Regular cardiac myocyte (primary cell): ENCODE results near the gene CHST4. TPM values are rescaled to one million over a fixed set of nuclear protein-coding genes. Genes with fewer than 3 reads are reported as not detected.

Experiments
- total RNA-seq: library from RNA; depleted of rRNA; stranded (reverse); fragments of >200 nt; gene quantifications from 2 replicates; pipeline ENCODE4 v1.2.3, GENCODE V29; 2014

The CHST4 gene
- total RNA-seq = not detected in 2 replicates

DNA sequence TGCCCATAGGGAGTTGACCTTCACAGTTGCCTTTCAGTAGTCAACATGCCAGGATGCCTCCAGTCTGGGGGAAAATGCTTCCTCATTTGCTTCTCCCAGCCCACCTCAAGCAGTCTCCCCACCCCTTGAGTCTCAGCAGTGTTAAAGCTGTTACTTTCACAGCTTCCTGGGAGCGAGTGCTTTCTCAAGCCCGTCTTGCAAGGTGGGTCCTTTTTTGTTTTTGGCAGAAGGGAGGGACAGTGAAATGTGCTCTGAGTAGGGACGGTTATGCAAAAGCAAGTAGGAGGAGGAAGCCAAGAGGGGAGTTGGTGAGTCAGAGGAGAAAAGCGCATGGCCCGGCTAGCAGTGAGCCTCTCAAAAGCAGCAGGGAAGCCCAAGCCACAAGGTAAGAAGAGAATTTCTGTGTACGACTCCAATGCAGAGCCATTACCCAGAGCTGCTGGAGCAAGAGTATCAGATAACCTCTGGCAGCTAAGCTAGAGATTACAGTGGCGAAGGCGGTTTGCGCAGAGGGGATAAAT, at the start of gene CHST4:
TSS of gene CHST4 (plus strand) at position 316 of the 521 bp plus-strand sequence. CDS start 10,252 bp downstream, outside the sequence.

DNA sequence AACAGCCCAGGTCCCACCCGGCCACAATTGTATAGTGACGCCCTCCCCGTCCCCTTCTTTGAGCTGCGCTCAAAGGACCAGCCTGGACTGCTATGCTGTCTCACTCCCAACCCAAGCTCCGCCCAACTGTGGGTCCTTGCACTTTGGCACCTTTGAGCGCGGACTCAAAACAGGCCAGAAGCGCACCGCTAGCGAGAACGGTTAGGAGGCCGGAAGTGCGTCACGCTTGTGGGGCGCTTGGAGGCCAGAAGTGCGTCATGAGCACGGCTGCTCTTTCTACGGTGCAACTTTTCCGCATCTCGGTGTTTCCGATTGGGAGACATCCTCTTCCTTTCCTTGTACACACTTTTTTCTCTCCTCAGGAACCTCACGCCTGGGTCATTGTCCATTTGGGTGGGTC, 37.1 kb upstream of the CHST4 start, which contains the start of gene ZNF19:
TSS of gene ZNF19 (minus strand) at position 203 of the 400 bp plus-strand sequence. CDS start 7,210 bp downstream, outside the sequence.

GRCh38 chr16:71576971-71577370, 50.7 kb downstream of the CHST4 start, which contains the start of gene TAT:
Gene TAT, minus strand, starts transcription at chr16:71577092. Its CDS starts 677 bp downstream, at chr16:71576415.

Other genes starting within 250 kb of the CHST4 start
- 27.3 and 28.4 TPM in 2 replicates for gene CMTR2, start 237.0 kb upstream of the CHST4 start, total RNA-seq
- gene CALB2, start 167.7 kb upstream of the CHST4 start, total RNA-seq = 0.38 and 1.7 TPM in 2 replicates
- gene TLE7, start 84.4 kb upstream of the CHST4 start, total RNA-seq = not detected in 2 replicates
- 9.2 and 11.8 TPM in 2 replicates for gene ZNF23, start 64.2 kb upstream of the CHST4 start, total RNA-seq
- gene ZNF19, start 37.1 kb upstream of the CHST4 start, total RNA-seq = 1.3 and 2.8 TPM in 2 replicates
- gene TAT, start 50.7 kb downstream of the CHST4 start, total RNA-seq = not detected in 2 replicates
- not detected in 2 replicates for gene MARVELD3, start 99.8 kb downstream of the CHST4 start, total RNA-seq
- gene PHLPP2, start 198.3 kb downstream of the CHST4 start, total RNA-seq = 5.9 and 14.2 TPM in 2 replicates